ENCODE results near the gene TP53BP2.

Gene TP53BP2

DNA sequence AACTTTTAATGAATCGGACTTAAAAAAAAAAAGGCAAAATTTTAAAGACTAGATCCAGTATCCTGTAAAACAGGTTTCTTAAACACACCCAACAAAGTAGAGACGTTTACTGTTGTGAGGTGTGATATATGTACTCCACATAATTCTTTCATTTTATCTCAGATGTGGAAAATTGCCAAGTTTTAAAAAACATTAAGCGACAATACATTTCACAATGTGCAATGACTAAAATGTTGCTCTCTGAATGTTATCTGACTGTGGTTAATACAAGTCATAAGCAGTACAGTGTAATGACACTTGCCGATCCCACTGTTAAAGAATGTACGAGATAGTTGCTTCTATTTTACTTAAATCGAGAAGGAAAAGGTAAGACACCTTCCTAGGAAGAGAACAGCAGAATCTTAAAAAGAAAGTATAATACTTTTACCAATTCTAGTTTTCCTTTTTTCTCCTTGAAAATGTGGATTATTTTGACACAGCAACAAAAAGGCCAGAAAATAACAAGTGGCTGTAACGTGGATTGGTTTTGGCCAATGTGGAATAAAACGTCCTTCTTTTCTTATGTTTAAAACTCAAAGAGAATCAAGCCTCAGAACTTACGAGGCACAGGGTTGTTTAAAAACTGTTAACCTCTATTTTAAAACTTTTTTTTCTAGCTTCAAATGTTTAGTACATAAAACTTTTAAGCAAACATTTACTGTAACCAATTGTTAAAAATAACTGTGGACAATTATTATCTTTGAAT lies 51.4 kb downstream of the TP53BP2 start:
- no peak for DNase-seq (ENCODE audit: low spot score)

DNA sequence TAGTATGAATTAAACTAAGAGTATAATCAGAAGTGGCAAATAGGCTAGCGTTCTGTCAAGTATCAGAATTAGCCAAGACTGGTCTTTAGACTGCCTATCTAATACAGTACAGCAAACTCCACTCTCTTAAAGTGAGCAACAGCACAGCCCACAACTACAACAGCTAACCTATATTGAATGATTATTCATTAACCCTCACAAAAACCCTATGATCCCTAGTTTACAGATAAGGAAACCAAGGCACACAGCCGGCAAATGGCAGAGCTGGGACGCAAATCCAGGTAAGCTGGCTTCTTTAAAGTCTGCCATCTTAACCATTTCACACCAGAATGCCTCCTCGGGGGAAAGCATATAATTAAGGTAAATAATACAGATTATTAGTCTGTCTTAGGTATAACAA lies 52.0 kb downstream of the TP53BP2 start:
- no peak for DNase-seq (ENCODE audit: low spot score)

DNA sequence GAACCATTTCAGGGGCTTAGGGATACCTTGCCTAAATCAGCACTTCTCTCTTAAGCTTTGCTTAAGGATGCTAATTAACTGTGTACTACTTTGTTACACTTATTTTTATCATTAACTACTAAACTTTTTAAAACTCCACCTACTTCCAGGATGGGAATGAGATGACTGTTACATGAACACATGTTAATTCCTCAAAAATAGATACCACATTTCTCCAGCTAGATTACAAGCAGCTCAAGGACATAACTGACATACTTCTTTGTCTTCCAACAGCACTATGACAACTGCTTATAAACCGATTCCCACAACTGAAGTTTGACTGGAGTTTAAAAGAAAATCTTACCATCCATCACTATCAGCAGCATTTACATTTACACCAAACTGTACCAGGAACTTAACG lies 53.7 kb downstream of the TP53BP2 start:
- no peak for DNase-seq (ENCODE audit: low spot score)

DNA sequence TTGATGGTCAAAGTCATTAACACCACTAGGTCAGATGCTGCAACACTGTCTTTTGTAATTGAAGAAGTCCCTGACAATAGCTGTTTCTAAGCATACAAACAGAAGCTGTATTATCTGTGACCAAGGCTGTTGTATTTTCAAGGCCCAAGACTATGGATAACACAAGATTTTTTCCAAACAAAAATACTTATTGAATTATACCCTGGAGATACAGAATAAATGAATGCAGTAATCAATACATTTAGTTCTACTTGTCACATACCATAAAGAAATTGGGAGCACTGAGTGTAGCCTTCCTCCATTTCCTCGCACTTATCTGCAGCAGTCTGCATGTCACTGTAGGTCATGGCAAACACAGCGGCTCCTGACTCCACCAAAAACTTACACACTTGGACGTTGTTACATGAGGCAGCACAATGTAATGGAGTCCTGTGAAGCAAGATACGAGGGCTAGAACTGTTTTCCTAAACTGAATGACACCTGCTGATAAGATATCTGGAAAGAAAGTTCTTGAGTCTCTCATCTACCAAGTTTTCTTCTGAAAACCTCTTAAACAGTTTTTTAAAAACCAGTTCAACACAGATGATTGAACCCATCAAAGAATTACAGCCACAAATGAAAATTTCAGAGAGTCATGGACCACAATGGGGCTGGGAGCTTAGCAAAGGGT lies 56.9 kb downstream of the TP53BP2 start:
- DNase-seq (ENCODE audit: low spot score) = no peak

DNA sequence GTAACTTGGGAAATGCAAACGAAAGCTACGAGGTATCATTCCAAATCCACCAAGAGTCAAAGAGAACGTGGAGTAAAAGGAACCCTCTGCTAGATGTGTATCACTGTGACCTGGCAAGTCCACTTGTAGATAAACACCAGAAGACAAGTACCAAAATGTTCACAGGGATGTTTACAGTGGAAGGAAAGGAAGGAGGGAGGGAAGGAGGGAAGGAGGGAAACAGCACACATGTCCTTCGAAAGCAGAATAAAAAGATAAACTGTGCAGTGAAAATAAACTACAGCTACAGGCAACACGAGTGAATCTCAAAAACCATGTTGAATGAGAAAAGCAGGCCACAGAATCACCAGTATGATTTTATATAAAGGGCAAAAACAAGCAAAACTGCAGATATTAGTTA lies 59.9 kb downstream of the TP53BP2 start:
- no peak for DNase-seq (ENCODE audit: low spot score)

DNA sequence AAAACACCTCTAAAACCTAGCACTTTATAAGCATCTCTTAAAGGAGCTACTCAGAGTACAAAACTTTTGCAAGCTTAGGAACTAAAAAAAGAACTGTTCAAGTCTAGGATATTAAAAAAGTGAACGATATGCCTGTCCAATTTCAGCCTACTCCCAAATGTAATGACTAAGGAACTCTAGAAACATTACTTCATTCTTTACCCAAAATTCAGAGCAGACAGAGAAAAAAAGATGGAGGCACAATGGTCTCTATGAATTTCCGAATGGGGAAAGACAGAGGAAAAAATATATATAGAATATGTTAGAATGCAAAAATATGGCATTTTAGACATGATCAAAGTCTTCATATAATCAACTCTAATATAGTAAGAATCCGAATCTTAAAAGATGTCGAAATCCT lies 61.2 kb downstream of the TP53BP2 start:
- no peak for DNase-seq (ENCODE audit: low spot score)

DNA sequence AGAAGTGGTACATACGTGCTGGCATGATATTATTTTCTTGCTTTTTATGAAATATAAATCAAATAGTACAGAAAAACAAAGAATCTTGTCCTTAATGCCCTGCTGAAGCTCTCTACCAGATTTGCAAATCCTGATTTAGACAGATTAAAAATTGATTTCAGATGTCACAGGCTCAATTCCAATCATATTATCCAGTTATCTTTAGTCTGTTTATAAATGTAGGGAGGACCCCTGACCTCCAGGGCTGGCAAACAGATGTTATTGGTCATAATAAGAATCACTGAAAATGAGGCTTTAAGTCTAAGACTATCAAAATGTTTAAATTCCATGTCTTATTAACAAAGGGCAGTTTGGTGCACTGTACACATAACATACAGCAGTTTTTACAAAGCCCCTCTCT lies 62.1 kb downstream of the TP53BP2 start:
- no peak for DNase-seq (ENCODE audit: low spot score)

DNA sequence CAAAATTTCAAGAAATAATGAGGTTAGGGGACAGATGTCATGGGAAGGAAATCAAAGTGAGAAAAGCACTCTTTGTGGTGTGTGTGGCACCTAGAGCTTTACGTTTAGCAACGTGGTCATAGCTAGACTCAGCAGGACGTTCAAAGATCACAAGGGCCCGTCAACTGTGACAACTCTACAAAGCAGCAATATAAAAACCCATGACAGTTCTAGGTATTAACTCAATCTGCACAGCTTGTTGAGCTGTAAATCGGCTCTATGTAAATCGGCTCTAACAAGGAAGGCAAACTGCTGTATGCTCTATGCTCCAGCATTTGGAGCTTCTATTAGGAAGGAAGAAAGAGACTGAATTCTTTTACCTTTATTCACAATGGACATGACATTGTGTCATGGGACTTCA lies 64.8 kb downstream of the TP53BP2 start:
- DNase-seq (ENCODE audit: low spot score) = no peak

DNA sequence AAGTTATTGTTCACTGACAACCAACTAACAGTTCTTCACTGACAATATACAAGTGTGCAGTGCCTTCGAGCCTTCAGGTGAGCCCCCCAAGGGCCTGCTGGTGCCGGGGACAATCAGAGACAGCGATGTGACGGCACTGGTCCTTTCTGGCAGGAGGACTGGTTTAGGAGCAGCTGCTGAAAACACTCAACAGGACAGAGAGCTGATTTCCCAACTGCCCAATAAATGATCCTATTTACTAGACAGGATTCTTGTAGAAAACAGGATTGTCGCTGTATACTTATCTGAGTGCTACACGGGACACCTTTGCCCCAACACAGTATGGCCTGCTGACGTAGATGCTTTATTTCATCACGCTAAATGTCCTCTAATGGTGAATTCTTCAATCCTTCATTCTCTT lies 65.4 kb downstream of the TP53BP2 start:
- no peak for DNase-seq (ENCODE audit: low spot score)

DNA sequence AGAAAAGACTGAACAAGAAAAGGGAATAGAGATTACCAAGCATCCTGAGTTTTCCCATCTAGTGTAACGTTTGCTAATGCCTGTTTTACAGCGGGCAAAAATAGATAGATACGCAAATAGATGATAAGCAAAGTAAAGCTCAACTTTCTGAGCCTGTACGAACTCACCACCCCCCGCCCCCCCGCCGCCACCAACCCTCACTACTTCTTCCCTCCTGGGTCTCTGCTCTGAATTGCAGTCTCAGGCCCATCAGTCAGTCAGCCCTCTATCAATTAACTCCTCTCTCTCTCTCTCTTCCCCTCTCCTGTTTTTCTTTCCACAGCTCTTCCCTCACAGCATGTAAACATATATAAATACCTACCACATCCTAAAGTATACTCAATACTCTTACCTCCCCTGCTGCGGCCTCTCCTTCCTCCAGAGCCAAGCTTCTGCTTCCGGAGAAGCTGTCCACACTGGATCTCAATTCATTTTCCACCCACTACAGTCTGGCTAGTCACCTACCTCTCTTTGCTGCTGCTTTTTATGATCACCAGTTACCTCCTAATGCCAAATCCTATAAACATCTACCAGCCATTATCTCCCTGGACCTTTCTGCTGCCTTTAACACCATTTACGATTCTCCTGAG lies 68.8 kb downstream of the TP53BP2 start:
- no peak for DNase-seq (ENCODE audit: low spot score)

DNA sequence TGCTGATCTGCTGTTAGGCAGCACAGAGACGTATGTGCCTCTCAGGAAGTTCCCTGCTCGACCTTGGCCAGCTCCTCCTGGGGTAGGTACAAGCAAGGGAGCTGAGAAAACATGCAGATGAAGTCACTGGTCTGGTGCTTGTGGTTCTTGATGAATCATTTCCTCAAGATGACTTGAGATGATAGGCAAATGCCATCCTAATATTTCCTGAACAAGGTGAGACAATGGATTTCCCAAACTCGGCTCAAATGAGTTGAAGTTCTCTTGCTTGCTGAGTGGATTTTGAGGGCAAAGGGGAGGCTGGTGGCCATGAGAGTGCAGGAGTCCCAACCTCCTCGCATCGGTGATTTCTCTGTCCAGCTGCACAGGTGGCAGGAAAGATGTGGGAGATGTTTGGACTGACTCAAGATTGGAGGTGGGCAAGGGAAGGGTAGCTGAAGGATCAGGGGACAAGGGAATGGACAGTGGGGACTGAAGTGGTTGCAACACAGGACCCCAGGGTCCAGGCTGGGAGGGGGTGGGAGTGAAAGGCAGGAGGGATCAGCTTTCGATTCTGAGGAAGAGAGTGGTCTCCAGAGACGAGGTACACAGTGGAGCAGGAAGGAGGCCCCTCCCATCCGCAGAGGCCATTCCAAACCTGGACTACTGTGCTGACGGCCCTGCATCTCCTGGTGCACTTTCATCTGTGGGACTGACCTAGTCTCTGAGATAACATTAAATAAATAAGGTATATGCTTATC lies 69.5 kb downstream of the TP53BP2 start:
- DNase-seq (ENCODE audit: low spot score) = no peak

DNA sequence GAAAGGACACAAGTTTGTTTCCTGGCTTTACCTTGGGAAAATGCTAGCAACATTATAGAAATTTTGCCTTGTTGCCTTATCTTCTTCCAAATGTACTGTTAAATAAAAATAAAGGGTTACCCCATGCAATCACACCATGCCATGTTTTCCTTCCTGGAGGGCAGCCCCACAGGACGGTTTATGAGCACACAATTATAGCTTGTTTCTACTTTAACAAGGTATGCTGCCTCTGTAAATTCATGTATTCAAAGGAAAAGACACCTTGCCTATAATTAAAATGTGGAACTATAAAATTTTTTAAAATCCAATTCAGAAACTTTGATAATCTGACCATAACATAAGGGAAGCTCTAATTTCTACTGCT lies 70.1 kb downstream of the TP53BP2 start:
- no peak for DNase-seq (ENCODE audit: low spot score)

DNA sequence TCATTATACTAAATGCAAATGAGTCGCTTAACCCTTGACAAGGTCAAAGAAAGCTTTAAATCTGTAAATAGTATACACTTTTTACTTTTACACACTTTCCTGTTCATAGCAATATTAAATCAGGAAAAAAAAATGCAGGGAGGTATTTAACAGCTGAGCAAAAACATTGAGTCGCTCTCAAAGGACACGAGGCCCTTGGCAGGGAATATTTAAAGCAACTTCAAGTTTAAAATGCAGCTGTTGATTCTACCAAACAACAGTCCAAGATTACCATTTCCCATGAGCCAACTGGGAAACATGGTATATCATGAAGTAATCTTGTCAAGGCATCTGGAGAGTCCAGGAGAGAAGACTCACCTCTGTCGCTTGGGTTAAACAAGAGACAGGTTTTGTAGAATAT lies 70.7 kb downstream of the TP53BP2 start:
- DNase-seq (ENCODE audit: low spot score) = no peak

DNA sequence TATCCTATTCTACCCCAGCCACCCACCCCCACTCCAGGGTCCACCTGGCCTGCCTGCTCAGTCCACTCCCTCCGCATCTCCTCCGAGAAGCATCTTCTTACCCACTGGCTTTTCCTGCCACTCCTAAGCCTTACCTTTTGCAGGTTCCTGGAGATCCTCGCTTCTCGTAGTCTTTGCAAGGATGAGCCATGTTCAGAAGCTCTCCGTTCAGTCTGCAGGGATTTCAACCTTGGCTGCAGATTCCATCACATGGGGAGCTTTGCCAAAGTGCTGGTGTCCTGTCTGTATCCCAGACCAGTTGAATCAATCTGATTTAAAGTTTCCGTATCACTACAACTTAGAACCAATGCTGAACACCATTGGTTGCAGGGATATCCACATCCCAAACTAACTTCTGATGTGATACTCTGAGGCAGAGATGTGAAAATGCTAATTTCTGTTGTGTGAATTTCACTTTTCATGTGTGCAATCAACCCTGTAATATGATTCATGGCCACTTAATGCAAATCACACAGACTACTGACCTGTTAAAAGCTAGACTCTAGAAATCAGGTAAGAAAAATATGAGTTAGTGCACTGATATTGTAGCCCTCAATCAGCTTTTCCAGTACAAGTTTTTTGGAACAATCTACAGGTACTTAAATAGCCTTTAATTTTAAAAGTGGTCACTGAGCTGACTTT lies 71.5 kb downstream of the TP53BP2 start:
- DNase-seq (ENCODE audit: low spot score) = no peak

DNA sequence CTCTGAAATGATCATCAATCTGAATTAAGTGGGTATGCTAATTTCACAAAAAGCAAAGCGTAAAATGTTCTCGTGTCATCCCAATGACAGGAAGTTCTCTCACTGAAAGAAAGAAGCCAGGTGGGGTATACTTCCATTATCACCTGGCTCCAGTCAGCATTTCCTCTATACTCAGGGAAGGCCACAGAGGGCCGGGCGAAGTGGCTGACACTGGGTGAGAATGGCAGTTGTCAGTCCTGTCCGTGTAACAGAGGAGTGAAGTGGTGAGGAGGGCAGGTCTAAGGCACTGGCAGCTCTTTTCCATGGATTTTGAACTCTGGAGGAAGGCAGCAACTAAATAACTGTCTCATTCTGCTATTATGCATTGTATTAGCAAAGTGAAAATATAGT lies 73.0 kb downstream of the TP53BP2 start:
- DNase-seq (ENCODE audit: low spot score) = no peak

DNA sequence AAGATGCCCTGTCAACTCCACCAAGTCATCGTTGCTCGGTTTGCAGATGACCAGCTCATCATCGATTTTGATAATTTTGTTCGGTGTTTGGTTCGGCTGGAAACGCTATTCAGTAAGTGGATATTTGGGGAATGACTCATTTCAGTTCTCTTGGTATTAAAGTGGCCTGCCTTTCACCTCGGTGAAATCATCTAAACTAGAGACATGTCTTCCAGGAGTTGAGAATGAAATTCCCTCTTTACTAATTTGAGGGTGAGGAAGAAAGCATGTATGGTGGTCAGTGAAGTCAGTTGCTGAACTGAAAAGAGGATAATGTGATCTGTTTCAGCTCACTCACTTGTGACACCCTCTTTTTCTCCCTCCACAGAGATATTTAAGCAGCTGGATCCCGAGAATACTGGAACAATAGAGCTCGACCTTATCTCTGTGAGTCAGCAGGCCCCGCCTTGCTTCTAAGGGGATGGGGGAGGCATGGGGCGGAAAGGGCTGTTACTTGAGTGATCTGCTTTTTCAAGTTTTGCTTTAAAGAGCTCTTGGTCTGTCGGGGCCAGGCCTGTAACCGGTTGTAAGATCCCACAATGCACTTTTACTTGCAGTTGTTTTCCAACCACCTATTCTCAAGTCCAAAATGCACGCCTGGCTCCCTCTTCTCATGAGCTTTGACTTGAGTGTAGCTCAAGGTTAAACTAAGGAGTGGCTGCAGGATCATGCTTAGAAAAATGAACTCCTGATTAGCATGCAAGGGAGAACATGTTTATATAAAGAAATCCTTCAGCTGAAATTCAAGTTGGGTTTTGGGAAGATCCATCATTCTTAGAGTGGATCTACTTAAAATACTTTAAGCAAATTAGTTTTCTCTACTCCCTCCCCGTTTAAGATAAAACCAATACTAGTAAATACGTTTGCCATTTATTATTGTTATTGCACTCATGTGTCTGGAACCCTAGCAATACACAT lies 73.7 kb downstream of the TP53BP2 start:
- DNase-seq (ENCODE audit: low spot score) = peak; percentile 65

DNA sequence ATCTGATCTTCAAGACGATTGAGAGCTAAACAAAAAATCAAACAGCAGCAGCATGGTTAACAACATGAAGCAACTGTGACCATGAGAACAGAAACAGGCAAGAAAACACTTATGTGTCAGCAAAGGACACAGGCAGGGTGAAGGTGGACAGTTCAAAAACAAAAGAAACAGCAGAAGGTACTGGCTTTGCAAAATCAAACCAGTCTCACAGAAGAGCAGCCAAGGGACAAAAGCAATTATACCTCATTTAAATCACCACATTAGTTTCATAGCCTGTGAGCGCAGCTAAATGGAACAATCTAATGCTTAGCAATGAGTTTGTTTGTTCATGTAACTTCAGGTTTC lies 74.3 kb downstream of the TP53BP2 start:
- no peak for DNase-seq (ENCODE audit: low spot score)

DNA sequence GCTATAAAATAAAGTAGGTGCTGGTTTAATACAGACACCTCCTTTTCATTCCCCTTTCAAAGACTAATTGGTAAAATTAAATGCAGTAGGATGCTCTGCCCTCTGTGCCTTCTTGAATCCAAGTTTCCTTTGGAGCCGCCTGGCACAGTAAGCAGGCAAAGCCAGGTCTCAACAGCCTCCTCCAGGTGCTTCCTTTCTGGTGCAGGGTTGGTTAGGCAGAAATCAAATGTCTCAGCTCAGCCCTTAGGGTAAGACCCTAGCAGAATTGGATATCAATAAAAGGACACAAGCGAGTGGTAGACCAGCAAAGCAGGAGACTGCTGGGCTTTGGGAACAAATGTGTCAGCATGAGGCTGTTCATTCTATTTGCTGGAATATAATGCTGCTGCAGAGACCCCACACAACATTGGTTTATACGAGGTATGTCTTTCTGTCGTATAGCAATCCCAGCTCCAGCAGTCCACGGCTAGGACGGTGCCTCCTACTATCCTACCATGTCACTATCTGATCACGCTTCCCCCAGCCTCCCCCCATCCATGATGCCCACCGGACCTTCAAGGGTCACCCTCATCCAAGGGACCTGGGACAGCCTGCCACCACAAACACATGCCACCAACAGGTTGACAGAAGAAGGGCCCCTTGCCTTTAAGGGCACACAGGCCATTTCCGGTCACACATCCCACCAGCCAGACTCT lies 75.0 kb downstream of the TP53BP2 start:
- no peak for DNase-seq (ENCODE audit: low spot score)

DNA sequence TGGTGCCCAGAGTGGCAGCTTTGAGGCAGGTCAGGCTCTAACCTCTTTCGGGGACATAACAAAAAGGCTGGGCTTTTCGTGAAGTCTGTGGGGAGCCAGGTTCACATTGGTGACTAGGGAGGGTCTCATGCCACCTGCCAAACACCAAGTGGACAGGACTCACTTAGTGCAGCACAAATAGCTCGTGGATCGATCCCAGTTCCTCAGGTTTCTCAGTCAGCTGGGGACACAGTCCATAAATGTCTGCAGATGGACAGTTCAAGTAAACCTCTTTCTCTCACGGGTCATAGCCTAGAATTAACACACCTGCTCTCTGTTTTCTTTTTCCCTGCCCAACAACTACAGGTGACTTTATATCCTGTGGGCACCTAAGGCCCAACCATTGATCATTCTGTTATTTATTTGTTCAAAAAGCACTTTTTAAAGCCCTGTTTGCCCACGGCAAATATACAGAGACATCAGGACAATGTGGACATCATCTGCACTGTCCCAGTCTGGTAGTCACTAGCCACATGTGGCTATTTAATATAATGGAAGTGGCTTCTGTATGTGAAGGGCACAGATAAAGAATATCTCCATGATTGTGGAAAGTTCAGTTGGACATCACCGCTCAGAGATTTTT lies 79.9 kb downstream of the TP53BP2 start:
- DNase-seq (ENCODE audit: low spot score) = no peak

DNA sequence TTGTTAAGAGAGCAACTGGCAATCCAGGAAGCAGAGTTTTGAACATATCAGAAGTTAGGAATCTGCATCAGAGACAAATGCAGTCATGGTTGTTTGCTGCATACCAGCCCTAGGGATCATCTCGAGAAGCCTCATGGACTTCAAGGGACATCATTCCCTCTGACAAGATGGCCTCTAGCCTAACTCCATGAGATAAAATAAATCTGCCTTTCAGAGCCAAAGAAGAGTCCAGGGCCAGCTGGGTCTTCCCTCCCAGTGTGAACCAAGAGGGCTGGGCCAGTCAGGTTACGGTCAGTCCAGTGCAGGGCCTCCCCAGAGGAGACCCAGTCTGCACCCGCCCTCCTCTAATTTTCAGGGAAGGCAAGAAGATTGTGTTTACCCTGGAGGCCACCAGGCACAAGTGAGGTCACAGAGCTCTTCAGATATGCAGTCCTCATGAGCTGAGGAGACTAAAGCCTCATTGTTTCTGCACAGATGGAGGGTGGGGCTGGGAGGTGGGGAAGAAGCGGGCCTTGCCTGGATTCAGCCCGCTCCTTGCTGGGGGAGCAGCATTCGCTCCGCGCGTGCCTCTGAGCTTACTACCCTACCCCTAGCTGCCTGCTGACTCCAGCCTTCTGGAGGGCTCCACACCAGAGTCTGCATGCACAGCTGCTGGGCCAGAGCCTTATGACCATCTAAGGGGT lies 80.6 kb downstream of the TP53BP2 start:
- DNase-seq (ENCODE audit: low spot score) = no peak
